ENCODE data around the gene TUBGCP6.

The TUBGCP6 gene

DNA sequence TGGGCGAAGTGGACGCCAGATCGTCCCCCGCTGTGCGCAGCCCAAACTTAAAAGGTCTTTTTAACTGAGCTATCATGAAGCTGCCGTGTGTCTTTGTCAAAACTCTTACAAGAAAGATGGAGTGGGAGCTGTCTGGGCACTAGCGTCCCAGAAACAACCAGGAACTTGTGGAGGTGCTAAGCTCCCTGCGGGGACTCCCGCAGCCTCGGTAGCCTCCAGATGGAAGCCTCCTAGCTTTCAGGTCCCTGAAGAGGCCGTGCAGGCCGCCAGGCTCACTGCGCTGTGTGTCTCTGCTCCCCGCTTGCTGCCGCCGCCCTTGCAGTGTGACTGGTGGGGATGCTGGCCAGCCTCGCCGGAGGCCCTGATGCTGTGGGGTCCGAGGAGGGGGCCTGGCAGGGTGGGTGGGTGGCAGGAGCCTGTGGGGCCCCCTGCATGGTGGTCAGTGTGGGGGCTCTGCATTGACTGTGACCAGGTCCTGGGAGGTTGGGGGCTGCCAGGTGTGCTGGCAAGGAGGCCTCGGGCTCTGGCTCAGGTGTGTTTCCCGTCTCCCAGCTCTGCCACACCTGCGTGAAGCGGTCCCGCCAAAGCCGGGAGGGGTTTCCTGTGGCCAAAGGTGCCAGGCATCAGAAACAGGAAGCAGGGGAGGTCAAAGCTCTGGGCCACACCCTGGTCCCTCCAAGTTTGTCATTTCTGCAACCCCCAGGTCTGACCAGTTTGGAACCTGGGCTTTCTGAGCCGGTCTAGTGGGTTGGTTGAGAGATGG lies 57.9 kb downstream of the TUBGCP6 start:
- in situ Hi-C loops (cut with MboI; ENCODE audit: low sequenced_read_pairs) = no loop called here

DNA sequence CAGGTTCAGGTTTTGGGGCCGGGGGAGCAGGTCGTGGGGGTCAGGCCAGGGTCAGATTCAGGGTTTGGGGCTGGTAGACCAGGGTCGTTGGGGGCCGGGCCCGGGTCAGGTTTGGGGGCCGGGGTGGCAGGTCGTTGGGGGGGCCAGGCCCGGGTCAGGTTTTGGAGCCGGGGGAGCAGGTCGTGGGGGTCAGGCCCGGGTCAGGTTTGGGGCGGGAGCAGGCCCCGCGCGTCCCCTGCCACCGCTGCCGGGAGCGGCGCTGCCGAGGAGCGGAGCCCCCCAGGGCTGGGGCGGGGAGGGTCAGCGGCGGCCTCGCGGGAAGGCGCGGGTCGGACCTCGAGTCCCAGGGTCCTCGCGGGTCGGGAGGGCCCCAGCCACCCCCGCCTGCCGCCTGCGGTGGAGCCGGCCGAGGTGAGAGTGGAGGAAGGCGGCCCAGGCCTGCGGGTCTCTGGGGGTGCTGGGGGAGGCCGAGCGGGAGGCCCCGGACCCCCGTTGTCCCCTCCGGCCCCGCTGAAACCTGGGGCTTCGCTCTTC lies 58.6 kb downstream of the TUBGCP6 start:
- in situ Hi-C loops (cut with MboI; ENCODE audit: low sequenced_read_pairs) = no loop called here

DNA sequence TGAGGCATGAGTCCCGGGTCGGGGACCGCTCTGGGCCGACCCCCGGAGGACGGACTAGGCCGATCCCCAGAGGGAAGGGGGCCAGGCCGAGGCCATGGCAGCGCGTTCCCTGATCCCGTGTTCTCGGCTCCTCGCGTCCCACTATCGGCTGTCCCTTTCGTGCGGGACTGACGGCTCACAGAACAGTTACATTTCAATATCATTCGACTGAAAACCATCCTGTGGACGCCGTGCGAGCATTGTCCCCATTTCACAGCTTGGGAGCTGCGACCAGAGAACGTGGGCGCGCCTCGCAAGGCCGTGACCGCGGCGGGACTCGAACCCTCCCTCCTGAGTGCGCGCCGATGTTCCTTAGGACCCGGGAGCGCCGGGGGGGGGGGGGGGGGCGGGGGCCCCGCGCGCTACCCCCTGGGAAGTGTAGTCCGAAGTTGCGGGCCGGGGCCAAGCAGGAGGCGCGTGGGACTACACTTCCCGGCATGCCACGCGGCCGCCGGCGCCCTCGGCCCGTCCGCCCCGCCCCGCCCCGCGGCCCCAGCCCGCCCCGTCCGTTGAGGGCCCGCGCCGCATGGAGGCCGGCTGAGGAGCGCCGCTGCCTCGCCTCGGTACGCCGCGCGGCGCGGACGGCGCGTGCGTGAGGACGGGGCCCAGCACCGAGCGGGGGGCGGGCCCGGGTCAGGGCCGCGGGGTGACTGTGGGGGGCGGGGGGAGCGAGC lies 59.3 kb downstream of the TUBGCP6 start, which contains the start of gene TRABD:
Gene TRABD (plus strand): TSS at position 539 of the 713 bp plus-strand sequence. CDS start 7,148 bp downstream, outside the sequence.
- in situ Hi-C loops (cut with MboI; ENCODE audit: low sequenced_read_pairs) = no loop called here

DNA sequence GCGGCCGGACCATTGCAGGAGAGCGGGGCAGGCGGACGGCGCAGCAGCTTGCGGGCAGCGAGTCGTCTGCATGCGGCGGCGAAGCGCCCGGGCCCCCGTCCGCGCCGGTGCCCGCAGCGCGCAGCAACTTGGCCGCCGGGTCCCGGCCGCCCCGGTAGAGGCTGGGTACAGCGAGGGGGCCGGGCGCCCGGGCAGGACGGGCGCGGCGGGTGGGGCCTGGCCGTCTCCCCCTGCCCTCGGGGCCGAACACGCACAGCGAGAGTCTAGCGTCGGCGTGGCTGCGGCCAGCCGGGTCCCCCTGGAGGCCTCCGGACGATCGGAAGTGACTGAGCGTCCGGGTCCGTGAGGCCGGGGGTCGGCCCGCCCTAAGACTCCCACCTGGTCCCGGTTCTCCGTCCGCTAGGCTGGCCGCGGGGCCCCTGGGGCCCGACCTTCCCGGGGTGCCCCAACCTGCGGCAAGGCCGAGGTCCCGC lies 59.9 kb downstream of the TUBGCP6 start:
- in situ Hi-C loops (cut with MboI; ENCODE audit: low sequenced_read_pairs) = no loop called here

DNA sequence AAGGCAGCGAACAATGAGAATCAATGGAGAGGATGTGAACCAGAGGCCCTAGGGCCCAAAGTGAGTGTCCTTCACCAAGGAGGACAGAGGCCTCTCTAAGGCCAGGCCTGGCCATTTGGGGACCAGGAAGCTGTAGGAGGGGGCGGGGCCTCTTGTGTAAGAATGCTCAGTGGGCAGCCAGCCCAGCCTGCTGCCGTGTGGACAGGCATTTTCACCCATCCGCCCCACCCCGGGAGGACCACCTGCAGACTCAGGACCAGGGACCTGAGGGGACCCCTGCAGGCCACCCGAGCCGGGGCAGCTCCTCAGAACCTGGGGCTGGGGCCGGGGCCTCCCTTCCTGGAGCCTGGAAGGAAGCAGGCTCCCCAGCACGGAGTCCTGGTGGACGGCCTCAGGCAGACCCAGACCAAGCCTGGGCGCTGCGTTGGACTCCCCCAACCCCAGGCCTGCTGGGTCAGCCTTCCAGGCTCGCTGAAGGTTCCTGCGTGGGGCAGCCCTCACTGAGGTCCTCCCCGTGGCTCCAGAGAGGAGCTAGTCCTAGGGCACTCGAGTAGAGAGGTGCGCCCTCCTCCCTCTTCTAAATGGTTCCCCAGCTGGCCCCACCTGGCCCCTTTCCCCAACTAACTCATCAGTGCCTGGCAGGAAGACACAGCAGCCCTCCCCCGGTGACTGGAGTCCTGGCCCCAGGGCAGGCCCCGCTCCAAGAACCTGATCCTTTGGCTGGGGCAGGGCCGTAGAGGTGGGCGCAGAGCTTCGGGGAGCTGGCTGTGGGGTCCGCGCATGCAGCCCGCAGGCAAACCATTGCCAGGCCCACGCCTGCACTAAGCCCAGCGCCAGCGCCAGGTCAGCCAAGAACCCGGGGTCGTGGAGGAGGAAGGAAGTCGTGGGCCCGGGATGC lies 60.6 kb downstream of the TUBGCP6 start:
- in situ Hi-C loops (cut with MboI; ENCODE audit: low sequenced_read_pairs) = no loop called here

DNA sequence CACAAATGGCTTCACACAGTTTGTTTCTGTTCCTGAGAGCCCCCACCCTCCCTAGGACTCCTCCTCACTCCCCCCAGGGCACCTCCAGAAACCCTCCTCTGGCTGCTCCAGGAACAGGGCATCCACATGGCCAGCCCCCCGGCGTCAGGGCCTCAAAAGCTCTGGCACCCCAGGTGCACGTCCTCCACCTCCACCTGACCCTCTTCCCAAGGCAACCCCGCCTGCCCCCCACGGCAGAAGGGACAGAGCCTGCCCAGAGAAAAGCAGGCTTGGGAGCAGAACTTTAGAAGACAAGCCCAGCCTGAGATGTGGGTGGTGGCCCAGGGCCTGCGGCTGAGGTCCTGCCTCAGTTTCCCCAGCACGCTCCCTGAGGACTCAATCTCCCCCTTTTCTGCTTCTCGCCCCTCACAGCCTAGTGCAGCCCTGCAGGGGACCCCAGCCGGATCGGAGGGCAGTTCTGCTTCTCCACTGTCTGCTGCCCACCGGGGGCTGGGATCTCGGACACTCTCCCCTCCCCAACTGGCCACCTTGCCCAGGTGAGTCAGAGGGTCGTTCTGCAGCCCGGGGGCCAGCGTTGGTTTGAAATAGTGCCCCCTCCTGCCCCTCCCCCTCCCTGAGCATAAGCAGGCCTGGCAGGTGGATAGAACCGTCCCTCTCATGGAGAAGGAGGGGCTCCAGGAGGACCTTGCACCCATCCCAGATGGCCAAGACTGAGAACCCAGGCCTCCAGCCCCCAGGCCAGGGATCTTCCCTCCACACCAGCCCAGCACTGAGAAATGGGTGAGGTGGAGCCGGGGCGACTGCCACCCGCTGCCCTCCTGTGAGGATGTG lies 61.5 kb downstream of the TUBGCP6 start:
- in situ Hi-C loops (cut with MboI; ENCODE audit: low sequenced_read_pairs) = no loop called here

DNA sequence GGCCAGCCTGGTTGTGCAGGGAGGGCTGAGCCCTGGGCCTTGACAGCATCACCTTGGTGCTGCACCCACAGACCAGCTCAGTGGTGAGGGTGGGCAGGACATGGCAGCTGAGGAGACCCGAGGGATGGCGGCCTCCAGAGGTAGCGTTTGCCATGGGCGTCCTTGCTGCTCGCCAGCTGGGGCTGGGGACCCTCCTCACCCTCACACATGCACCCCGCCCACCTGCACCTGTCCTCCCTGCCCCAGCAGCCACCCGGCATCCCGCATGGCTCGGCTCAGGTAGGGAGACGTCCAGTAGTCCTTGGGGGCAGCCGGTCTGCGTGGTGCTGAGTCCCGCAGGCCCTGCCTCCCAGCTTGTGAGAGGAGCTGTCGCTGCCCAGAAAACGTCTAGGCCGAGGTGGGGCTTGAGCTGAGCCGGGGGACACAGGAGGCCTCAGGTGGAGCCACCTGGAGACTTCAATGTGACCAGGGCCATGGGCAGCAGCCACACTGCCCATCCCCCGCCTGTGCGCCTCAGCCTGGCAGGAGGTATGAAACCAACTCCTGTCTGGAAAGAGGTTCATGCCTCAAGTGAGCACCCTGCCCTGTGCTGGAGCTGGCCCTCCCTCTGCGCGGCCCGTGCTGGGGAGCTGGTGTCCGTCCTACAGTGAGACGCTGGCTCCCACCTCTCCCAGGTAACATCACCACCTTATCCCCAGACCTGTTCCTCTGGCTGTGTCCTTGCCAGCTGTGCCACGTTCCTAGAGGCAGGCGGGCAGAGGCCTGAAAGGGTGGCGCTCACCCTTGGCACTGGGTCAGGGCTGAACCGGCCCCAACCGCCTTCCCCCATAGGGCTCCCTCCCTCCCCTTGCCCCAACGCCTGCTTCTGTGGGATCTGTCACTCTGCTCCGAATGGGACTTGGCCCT lies 62.4 kb downstream of the TUBGCP6 start:
- in situ Hi-C loops (cut with MboI; ENCODE audit: low sequenced_read_pairs) = no loop called here

DNA sequence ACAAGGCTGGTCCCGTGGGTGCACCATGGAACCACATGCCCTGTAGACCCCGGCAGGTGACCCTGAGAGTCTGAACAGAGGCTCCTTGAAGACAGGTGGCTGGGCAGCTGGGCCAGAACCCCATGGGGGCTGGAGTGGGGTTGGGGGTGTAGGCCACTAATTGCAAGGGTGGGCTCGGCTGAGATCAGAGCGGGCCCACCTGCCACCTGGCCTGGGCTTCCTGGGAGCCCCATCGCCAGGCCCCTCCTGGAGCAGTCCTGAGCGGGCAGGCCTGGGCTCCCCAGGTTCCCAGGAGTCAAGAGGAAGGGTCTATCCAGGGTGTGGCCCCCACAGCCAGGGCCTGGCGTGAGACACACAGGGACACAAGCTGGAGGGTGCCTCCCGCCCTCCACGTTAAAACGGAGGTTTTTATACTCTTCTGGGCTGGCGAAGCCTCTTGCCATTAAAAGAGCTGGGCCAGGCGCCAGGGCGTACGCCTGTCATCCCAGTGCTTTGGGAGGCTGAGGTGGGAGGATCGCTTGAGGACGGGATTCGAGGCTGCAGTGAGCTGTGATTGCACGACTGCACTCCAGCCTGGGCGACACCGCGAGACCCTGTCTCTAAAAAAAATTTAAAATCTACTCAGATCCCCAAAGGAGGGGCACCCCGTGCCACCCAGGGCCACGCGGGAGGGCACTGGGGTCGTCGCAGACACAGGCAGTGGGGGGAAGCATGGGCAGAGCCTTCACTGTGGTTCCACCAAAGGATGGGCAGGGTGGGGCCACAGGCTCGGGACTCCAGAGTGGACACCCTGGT lies 63.9 kb downstream of the TUBGCP6 start:
- in situ Hi-C loops (cut with MboI; ENCODE audit: low sequenced_read_pairs) = no loop called here

DNA sequence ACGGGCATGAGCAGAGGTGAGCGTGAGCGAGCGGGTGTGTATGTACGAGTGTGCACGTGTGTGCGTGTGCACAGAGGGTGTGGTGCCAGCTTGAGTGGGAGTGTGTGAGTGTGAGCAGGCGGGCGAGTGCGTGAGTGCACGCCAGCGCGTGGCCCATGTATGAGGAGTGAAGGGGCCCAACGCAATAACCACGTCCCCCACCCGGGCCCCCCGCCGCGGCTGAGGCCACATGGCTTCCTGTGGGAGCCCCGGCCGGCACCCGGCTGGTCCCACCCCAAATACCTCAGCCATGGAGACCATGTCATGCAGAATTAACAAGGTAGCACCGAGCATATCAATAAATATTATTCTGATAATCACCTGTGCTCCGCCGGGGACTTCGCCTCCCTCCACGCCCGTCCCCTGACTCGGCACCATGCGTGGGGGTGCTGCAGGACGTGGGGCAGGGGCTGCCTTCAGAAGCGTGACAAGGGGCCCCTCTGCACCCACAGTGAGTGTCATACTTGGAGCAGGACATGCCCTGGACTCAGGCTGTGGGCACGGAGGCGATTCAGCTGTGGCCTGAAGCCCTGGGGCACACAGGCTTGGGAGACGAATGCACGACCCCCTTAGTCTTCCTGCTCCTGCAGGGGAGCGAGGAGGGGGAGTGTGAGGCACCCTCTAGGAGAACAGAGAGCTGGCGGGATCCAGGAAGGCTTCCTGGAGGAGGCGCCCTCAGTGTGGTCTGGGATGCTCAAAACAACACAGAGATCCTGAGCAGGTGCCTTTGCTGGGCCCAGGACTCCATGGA lies 64.7 kb downstream of the TUBGCP6 start:
- in situ Hi-C loops (cut with MboI; ENCODE audit: low sequenced_read_pairs) = no loop called here

DNA sequence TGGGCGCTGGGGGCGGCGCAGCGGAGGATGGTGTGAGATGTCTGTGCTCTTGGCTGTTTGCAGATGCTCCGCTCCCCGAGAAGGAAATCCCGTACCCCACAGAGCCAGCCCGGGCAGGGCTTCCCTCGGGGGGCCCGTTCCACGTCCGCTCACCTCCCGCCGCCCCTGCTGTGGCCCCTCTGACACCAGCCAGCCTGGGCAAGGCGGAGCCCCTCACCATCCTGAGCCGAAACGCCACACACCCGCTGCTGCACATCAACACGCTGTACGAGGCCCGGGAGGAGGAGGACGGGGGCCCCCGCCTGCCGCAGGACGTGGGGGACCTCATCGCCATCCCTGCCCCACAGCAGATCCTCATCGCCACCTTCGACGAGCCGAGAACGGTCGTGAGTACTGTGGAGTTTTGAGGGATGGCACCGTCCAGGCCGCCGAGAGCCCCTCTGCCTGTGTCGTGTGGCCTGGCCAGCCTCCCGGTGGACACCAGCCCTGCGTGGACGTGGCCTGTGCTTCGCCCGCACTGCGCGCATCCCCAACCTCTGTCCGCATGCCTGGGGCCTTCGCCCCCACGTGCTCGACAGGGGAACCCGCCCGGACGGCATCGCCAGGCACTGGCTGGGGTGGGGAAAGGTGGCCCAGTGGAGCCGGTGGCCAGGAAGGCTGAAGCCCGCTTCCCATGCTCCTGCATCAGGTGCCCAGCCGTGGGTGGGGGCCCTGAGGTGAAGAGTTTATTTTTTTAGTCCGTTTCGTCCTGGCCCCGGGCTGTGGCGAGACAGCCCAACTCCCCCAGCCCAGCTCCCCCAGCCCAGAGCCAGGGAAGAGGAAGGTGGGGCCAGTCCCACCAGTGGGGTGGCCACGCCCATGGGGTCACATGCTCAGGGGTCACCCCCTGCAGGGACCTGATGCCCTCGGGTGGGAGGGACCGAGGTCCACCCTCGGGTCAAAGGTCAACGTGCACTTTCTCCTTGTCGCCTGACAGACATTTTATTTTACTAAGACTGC lies 65.7 kb downstream of the TUBGCP6 start:
- in situ Hi-C loops (cut with MboI; ENCODE audit: low sequenced_read_pairs) = no loop called here

DNA sequence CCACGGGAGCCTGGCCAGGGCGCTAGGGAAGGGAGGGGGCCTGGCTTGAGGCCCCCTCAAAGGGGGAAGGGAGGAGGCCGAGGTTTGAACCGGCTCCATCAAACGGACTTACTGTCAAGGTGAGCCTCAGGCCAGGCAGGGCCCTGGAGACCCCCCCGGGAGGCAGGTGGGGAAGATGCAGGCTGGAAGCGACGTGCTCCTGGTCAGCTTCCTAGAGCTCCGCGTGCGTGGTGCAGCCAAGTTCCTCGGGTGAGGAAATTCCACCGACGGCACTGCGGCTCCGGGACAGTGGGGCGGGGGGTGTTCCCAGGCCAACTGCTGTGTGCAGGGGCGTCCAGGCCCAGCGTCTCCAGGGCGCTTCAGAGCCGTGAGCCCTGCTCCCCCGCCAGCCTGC lies 66.4 kb downstream of the TUBGCP6 start:
- in situ Hi-C loops (cut with MboI; ENCODE audit: low sequenced_read_pairs) = no loop called here

DNA sequence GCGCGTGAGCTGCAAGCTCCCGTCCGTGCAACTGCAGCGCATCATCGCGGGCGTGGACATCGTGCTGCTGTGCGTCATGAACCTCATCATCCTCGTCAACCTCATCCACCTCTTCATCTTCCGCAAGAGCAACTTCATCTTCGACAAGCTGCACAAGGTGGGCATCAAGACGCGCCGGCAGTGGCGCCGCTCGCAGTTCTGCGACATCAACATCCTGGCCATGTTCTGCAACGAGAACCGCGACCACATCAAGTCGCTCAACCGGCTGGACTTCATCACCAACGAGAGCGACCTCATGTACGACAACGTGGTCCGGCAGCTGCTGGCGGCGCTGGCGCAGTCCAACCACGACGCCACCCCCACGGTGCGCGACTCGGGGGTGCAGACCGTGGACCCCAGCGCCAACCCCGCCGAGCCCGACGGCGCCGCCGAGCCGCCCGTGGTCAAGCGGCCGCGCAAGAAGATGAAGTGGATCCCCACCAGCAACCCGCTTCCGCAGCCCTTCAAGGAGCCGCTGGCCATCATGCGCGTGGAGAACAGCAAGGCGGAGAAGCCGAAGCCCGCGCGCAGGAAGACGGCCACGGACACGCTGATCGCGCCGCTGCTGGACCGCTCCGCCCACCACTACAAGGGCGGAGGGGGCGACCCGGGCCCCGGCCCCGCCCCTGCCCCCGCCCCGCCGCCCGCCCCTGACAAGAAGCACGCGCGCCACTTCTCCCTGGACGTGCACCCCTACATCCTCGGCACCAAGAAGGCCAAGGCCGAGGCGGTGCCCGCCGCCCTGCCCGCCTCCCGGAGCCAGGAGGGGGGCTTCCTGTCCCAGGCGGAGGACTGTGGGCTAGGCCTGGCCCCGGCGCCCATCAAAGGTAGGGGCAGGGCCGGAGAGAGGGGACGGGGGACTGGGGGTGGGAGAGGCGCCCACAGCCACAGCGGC lies 67.0 kb downstream of the TUBGCP6 start:
- in situ Hi-C loops (cut with MboI; ENCODE audit: low sequenced_read_pairs) = no loop called here

DNA sequence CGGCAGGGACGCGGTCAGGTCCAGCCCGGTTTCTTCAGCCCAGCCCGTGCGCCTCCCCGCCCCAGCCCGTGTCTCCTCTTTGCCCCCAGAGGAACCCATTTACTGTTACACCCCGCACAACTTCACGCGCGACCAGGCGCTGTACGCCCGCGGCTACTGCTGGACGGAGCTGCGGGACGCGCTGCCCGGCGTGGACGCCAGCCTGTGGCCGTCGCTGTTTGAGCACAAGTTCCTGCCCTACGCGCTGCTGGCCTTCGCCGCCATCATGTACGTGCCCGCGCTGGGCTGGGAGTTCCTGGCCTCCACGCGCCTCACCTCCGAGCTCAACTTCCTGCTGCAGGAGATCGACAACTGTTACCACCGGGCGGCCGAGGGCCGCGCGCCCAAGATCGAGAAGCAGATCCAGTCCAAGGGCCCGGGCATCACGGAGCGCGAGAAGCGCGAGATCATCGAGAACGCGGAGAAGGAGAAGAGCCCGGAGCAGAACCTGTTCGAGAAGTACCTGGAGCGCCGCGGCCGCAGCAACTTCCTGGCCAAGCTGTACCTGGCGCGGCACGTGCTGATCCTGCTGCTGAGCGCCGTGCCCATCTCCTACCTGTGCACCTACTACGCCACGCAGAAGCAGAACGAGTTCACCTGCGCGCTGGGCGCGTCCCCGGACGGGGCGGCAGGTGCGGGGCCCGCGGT lies 67.8 kb downstream of the TUBGCP6 start:
- in situ Hi-C loops (cut with MboI; ENCODE audit: low sequenced_read_pairs) = no loop called here
